PC-3 (cell line): Measurements from ENCODE around the gene MAGI1.

Source experiments
- EZH2 ChIP-seq: fragments of 300-600 bp; sonication (generic); IDR thresholded peaks from one replicate; pipeline ENCODE4 v1.6.1; 2017; ENCODE audit warnings: antibody characterized with exemption, mild to moderate bottlenecking, low read length; ENCODE audit not compliant: unreplicated experiment
- TF ChIP-seq, protein P1 (sequence below): fragments of 300-600 bp; sonication (generic); conservative IDR thresholded peaks from 2 replicates; pipeline ENCODE4 v1.5.1; 2017; ENCODE audit warnings: antibody characterized with exemption, low read depth, mild to moderate bottlenecking, low read length

DNA sequence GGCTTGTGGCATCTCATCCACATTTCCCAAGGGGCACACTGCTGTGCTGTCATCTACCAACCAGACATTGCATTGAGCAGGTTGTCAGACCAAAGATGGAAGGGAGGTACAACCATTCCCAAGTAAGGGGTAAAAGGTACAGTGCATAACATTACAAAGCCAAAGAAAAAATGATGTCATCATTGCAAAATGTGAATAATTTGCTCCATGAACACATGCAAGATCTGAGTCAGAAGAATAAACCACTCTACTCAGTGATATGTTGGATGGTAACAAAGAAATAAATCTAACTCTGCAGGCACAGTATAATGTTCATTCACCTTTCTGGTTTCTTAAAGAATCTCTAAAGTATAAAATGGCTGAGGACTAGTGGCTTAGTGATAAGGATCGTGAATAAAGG lies 202.7 kb downstream of the MAGI1 start:
- TF ChIP-seq, protein P1, sequence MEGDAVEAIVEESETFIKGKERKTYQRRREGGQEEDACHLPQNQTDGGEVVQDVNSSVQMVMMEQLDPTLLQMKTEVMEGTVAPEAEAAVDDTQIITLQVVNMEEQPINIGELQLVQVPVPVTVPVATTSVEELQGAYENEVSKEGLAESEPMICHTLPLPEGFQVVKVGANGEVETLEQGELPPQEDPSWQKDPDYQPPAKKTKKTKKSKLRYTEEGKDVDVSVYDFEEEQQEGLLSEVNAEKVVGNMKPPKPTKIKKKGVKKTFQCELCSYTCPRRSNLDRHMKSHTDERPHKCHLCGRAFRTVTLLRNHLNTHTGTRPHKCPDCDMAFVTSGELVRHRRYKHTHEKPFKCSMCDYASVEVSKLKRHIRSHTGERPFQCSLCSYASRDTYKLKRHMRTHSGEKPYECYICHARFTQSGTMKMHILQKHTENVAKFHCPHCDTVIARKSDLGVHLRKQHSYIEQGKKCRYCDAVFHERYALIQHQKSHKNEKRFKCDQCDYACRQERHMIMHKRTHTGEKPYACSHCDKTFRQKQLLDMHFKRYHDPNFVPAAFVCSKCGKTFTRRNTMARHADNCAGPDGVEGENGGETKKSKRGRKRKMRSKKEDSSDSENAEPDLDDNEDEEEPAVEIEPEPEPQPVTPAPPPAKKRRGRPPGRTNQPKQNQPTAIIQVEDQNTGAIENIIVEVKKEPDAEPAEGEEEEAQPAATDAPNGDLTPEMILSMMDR: no peak
- TF ChIP-seq EZH2: no peak
